NK-92 (cell line): ENCODE results near the gene SORL1-AS1.

ENCODE experiments used
- DNase-seq: peaks from one replicate; lab custom pipeline; 2025; ENCODE audit not compliant: unreplicated experiment; lab: John Stamatoyannopoulos, UW

The SORL1-AS1 gene

DNA sequence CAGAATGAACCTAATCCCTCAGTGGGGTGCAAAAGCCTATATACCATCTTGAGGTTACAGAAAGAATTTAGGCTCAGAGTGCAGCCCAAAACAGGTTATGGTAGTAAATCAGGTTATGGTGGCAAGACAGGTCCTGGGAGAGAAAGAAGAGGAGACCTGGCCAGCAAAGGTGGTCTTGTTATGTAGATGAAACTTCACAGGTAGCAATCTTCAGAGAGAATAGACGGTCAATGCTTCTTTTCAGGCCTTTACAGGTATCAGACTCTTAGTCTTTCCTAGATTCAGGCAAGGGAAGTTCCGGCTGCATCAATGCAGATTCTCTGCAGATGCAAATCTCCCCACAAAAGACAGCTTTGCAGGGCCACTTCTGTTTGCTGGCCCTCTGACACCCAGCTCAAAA, 46.5 kb downstream of the SORL1-AS1 start:
- DNase-seq, result no peak

DNA sequence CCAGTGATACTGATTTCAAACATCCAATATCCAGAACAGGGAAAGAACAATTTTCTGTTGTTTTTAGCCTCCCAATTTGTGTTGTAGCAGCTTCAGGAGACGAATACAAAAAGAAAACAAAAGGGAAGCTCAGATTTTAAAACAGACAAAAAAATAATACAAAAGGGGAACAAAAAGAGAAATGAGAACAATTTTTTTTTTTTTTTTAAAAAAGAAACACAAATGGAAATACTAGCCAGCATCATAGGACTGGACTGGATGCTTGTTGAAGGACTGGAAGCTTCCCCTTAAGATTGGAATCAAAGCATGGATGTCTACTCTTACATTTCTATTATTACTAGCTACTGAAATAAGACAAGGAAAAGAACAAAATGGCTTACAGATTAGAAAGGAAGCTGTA, 47.1 kb downstream of the SORL1-AS1 start:
- DNase-seq, result no peak

DNA sequence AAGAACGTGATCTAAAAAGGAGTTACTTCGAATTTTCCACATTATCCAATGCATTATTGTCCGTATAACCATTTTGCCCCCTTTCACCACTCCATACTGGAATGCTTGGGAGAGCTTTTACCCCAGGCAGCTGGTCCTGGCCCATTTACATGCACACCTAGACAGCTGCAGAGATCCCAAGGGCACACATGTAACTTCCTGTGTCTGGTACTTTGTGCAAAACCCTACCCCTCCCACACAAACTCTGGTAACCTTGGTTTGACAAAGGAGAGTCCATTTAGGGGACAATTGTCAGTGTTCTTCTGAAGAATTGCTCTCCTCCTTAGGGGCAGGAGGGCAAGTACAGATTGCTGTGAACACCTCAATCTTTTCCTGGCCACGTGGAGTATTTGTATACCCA, 58.0 kb downstream of the SORL1-AS1 start:
- no peak for DNase-seq

DNA sequence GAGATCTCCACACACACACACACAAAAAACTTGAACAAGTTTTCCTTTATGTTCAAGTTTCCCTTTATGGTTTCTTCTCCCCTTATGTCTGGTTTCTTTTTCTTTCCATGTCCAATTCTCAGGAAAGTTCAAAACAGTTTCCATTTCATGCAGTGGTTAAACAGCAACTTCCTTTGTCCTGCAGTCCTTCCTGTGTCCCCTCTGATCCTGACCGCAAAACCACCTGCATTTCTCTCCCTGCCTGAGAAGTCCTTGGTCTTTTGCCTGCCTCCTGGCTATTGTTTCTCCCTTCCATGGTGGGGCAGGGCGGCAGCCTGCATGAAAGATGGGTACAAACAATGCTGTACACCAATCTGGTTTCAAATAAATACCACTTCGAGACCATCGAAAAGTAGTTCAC, 58.9 kb downstream of the SORL1-AS1 start:
- no peak for DNase-seq

DNA sequence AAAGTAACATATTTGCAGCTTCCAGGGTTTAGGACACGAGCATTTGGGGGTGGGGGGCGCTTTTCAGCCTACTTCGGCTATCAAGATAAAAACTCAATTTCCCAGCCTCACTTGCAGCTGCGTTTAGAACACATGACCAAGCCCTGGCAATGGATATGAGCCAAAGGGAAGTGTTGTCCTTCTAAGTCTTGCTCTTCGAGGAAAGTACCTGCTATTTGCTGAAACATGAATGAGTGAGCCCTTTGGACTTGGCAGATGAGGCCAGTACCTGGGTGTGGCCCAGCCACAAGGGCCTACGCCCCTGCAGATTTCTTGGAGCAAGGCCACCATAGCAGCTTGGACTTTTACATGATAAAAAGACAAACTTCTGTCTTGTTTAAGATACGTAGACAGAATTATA, 60.9 kb downstream of the SORL1-AS1 start:
- DNase-seq, result no peak

DNA sequence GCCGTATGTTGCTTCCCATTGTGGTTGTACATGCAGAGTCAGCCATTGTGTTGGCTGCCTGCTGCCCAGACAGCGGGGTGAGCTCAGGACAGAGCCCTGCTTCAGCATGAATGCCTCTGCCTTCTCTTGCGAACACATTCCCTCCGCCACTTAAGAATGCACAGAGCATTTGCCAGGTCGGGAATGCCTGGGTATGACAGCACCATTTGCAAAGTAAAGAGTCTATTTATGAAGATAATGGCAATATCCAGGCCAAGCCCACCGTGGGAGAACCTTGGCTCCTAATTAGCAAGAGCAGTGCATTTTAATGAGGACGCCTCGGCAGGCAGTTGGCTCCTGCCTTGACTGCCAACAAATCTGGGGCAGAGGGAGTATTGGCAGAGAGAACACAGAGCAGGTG, 63.1 kb downstream of the SORL1-AS1 start:
- no peak for DNase-seq
